ENCODE measurements around the gene HIGD1A.

- TF ChIP-seq CTCF (IDR thresholded peaks at IDR 0.05) (no peak), FOXJ3 (CRISPR knock-in tag; IDR thresholded peaks at IDR 0.05; ENCODE audit: borderline replicate concordance) (no peak), MAX (CRISPR knock-in tag; IDR thresholded peaks at IDR 0.05) (no peak), ZNF263 (CRISPR knock-in tag; IDR thresholded peaks at IDR 0.05; ENCODE audit: low read depth) (no peak), MYBL2 (CRISPR knock-in tag; IDR thresholded peaks at IDR 0.05) (no peak), FOXP1 (CRISPR knock-in tag; IDR thresholded peaks at IDR 0.05; ENCODE audit: borderline replicate concordance) (no peak), E2F5 (CRISPR knock-in tag; IDR thresholded peaks at IDR 0.05) (no peak), SMAD4 (CRISPR knock-in tag; IDR thresholded peaks at IDR 0.05) (no peak), GTF2I (CRISPR knock-in tag; conservative IDR thresholded peaks at IDR 0.05) (no peak), MLX (CRISPR knock-in tag; IDR thresholded peaks at IDR 0.05) (no peak)
These were observed 39.6 kb downstream of the HIGD1A start for GRCh38 chr3:42764561-42765295.
